ENCODE measurements around the gene KIFC3.

- TF ChIP-seq, protein P1, sequence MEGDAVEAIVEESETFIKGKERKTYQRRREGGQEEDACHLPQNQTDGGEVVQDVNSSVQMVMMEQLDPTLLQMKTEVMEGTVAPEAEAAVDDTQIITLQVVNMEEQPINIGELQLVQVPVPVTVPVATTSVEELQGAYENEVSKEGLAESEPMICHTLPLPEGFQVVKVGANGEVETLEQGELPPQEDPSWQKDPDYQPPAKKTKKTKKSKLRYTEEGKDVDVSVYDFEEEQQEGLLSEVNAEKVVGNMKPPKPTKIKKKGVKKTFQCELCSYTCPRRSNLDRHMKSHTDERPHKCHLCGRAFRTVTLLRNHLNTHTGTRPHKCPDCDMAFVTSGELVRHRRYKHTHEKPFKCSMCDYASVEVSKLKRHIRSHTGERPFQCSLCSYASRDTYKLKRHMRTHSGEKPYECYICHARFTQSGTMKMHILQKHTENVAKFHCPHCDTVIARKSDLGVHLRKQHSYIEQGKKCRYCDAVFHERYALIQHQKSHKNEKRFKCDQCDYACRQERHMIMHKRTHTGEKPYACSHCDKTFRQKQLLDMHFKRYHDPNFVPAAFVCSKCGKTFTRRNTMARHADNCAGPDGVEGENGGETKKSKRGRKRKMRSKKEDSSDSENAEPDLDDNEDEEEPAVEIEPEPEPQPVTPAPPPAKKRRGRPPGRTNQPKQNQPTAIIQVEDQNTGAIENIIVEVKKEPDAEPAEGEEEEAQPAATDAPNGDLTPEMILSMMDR (IDR thresholded peaks at IDR 0.05) = no peak
- no peak for TF ChIP-seq POLR2A (IDR thresholded peaks at IDR 0.05)
Measured at GRCh38 chr16:57745768-57746167, 56.5 kb downstream of the KIFC3 start.
